ENCODE data around the gene PDS5A. TPM values are rescaled to one million over a fixed set of nuclear protein-coding genes. Genes with fewer than 3 reads are reported as not detected.
"Not testable (repeated sequence)": the region's sequence is repeated elsewhere in the genome, so short reads cannot be mapped to it uniquely, and the experiment has no call there.

The PDS5A gene
- total and polyA plus RNA-seq, 5 donors = 13.9 to 37.3 (median 36.0) TPM

- ATAC-seq (peak in 1 of 2 donors; percentile 48), DNase-seq (no peak)
- Histone ChIP-seq H3K27me3 (ENCODE audit: control insufficient read depth, insufficient read depth) (no peaks in the 10 kb centered on the region), H3K4me3 (ENCODE audit: low read length) (no peak overlapping the region), H3K9me3 (ENCODE audit: control insufficient read depth, low read length) (no peaks in the 10 kb centered on the region), H3K27ac (ENCODE audit: low read length) (peak overlapping the region; percentile 58), H3K4me1 (ENCODE audit: control insufficient read depth, insufficient read depth, low read length) (peaks cover 6% of the 10 kb centered on the region)
- WGBS = 27% methylated on average over 7 of the region's 7 CpGs
- intact Hi-C loops (cut with DNase I) = no loop called here
Measured at GRCh38 chr4:39933671-39934590, 43.8 kb downstream of the PDS5A start.

GRCh38 chr4:39932776-39933402 is 44.8 kb downstream of the PDS5A start:
- Histone ChIP-seq H3K27me3 (ENCODE audit: control insufficient read depth, insufficient read depth) (no peaks in the 10 kb centered on the region), H3K9me3 (ENCODE audit: control insufficient read depth, low read length) (no peaks in the 10 kb centered on the region), H3K4me1 (ENCODE audit: control insufficient read depth, insufficient read depth, low read length) (peaks cover 5% of the 10 kb centered on the region), H3K27ac (ENCODE audit: low read length) (no peak overlapping the region), H3K4me3 (ENCODE audit: low read length) (no peak overlapping the region)
- WGBS = 87% methylated on average over 8 of the region's 8 CpGs
- DNase-seq = no peak
- no peak for ATAC-seq
- intact Hi-C loops (cut with DNase I) = no loop called here

GRCh38 chr4:39931441-39931901 is 46.2 kb downstream of the PDS5A start:
- WGBS = 87% methylated on average over 5 of the region's 5 CpGs
- DNase-seq = no peak
- Histone ChIP-seq H3K4me1 (ENCODE audit: control insufficient read depth, insufficient read depth, low read length) (peaks cover 5% of the 10 kb centered on the region), H3K4me3 (ENCODE audit: low read length) (no peak overlapping the region), H3K27me3 (ENCODE audit: control insufficient read depth, insufficient read depth) (no peaks in the 10 kb centered on the region), H3K9me3 (ENCODE audit: control insufficient read depth, low read length) (no peaks in the 10 kb centered on the region), H3K27ac (ENCODE audit: low read length) (no peak overlapping the region)
- intact Hi-C loops (cut with DNase I) = no loop called here
- no peak for ATAC-seq

- no peak overlapping the region for H3K27ac ChIP-seq (ENCODE audit: low read length)
- DNase-seq (no peak), ATAC-seq (peak in 1 of 2 donors; percentile 50)
- H3K4me1 ChIP-seq (ENCODE audit: control insufficient read depth, insufficient read depth, low read length) = peaks cover 2% of the 10 kb centered on the region
- WGBS = 56% methylated on average over 2 of the region's 2 CpGs
- H3K9me3 ChIP-seq (ENCODE audit: control insufficient read depth, low read length) = no peaks in the 10 kb centered on the region
- H3K4me3 ChIP-seq (ENCODE audit: low read length) = no peak overlapping the region
- intact Hi-C loops (cut with DNase I) = no loop called here
- no peaks in the 10 kb centered on the region for H3K27me3 ChIP-seq (ENCODE audit: control insufficient read depth, insufficient read depth)
Measured at GRCh38 chr4:39928538-39928937, 49.2 kb downstream of the PDS5A start.

GRCh38 chr4:39924014-39924413 is 53.7 kb downstream of the PDS5A start:
- ATAC-seq (no peak), DNase-seq (no peak)
- H3K27me3 ChIP-seq (ENCODE audit: control insufficient read depth, insufficient read depth) = no peaks in the 10 kb centered on the region
- H3K9me3 ChIP-seq (ENCODE audit: control insufficient read depth, low read length) = no peaks in the 10 kb centered on the region
- WGBS = 84% methylated on average over 2 of the region's 2 CpGs
- no peaks in the 10 kb centered on the region for H3K4me1 ChIP-seq (ENCODE audit: control insufficient read depth, insufficient read depth, low read length)
- H3K27ac ChIP-seq (ENCODE audit: low read length) = no peak overlapping the region
- intact Hi-C loops (cut with DNase I) = no loop called here
- no peak overlapping the region for H3K4me3 ChIP-seq (ENCODE audit: low read length)

GRCh38 chr4:39922399-39922798 is 55.3 kb downstream of the PDS5A start:
- H3K9me3 ChIP-seq (ENCODE audit: control insufficient read depth, low read length) = no peaks in the 10 kb centered on the region
- no peak for ATAC-seq
- intact Hi-C loops (cut with DNase I) = no loop called here
- no peak for DNase-seq
- no peaks in the 10 kb centered on the region for H3K4me1 ChIP-seq (ENCODE audit: control insufficient read depth, insufficient read depth, low read length)
- H3K27ac ChIP-seq (ENCODE audit: low read length) = no peak overlapping the region
- WGBS = 94% methylated on average over 2 of the region's 2 CpGs
- H3K4me3 ChIP-seq (ENCODE audit: low read length) = no peak overlapping the region
- H3K27me3 ChIP-seq (ENCODE audit: control insufficient read depth, insufficient read depth) = no peaks in the 10 kb centered on the region

GRCh38 chr4:39913471-39913870 is 64.2 kb downstream of the PDS5A start:
- ATAC-seq = no peak
- intact Hi-C loops (cut with DNase I) = no loop called here
- WGBS = 74% methylated on average over 4 of the region's 4 CpGs
- no peaks in the 10 kb centered on the region for H3K9me3 ChIP-seq (ENCODE audit: control insufficient read depth, low read length)
- no peaks in the 10 kb centered on the region for H3K27me3 ChIP-seq (ENCODE audit: control insufficient read depth, insufficient read depth)
- no peak overlapping the region for H3K4me3 ChIP-seq (ENCODE audit: low read length)
- H3K4me1 ChIP-seq (ENCODE audit: control insufficient read depth, insufficient read depth, low read length) = no peaks in the 10 kb centered on the region
- no peak overlapping the region for H3K27ac ChIP-seq (ENCODE audit: low read length)
- DNase-seq = no peak

- H3K4me1 ChIP-seq (ENCODE audit: control insufficient read depth, insufficient read depth, low read length) = no peaks in the 10 kb centered on the region
- no peaks in the 10 kb centered on the region for H3K27me3 ChIP-seq (ENCODE audit: control insufficient read depth, insufficient read depth)
- H3K4me3 ChIP-seq (ENCODE audit: low read length) = no peak overlapping the region
- DNase-seq = no peak
- no peak for ATAC-seq
- no peaks in the 10 kb centered on the region for H3K9me3 ChIP-seq (ENCODE audit: control insufficient read depth, low read length)
- intact Hi-C loops (cut with DNase I) = no loop called here
- H3K27ac ChIP-seq (ENCODE audit: low read length) = no peak overlapping the region
- WGBS = 91% methylated on average over 3 of the region's 3 CpGs
Measured at GRCh38 chr4:39910064-39910463, 67.6 kb downstream of the PDS5A start.

- Histone ChIP-seq H3K4me1 (ENCODE audit: control insufficient read depth, insufficient read depth, low read length) (no peaks in the 10 kb centered on the region), H3K4me3 (ENCODE audit: low read length) (no peak overlapping the region), H3K9me3 (ENCODE audit: control insufficient read depth, low read length) (no peaks in the 10 kb centered on the region), H3K27me3 (ENCODE audit: control insufficient read depth, insufficient read depth) (no peaks in the 10 kb centered on the region), H3K27ac (ENCODE audit: low read length) (no peak overlapping the region)
- DNase-seq (no peak), ATAC-seq (no peak)
- intact Hi-C loops (cut with DNase I) = no loop called here
- 47% methylated on average over 2 of the region's 2 CpGs for WGBS
Measured at GRCh38 chr4:39908284-39908683, 69.4 kb downstream of the PDS5A start.

- H3K27me3 ChIP-seq (ENCODE audit: control insufficient read depth, insufficient read depth) = no peaks in the 10 kb centered on the region
- 74% methylated on average over 1 of the region's 1 CpG for WGBS
- no peaks in the 10 kb centered on the region for H3K9me3 ChIP-seq (ENCODE audit: control insufficient read depth, low read length)
- DNase-seq (no peak), ATAC-seq (no peak)
- no peak overlapping the region for H3K4me3 ChIP-seq (ENCODE audit: low read length)
- H3K4me1 ChIP-seq (ENCODE audit: control insufficient read depth, insufficient read depth, low read length) = no peaks in the 10 kb centered on the region
- H3K27ac ChIP-seq (ENCODE audit: low read length) = no peak overlapping the region
- intact Hi-C loops (cut with DNase I) = no loop called here
Measured at GRCh38 chr4:39905656-39906055, 72.1 kb downstream of the PDS5A start.

GRCh38 chr4:39905019-39905418 is 72.7 kb downstream of the PDS5A start:
- H3K9me3 ChIP-seq (ENCODE audit: control insufficient read depth, low read length); H3K4me1 ChIP-seq (ENCODE audit: control insufficient read depth, insufficient read depth, low read length); H3K4me3 ChIP-seq (ENCODE audit: low read length); H3K27me3 ChIP-seq (ENCODE audit: control insufficient read depth, insufficient read depth); DNase-seq; intact Hi-C loops (cut with DNase I); H3K27ac ChIP-seq (ENCODE audit: low read length); ATAC-seq: not testable (repeated sequence)
- WGBS = 97% methylated on average over 6 of the region's 6 CpGs
